DOHH2 (cell line): ENCODE results near the gene SYNPO2L.

Experiments
- CTCF ChIP-seq: fragments of 200-600 bp; sonication (generic); IDR thresholded peaks from one replicate; pipeline ENCODE4 v1.5.1; 2014; ENCODE audit warnings: antibody characterized with exemption, mild to moderate bottlenecking, low read depth, low read length; ENCODE audit not compliant: poor library complexity, severe bottlenecking
- EZH2phosphoT487 ChIP-seq: fragments of 200-600 bp; sonication (generic); IDR thresholded peaks from 2 replicates; pipeline ENCODE4 v1.6.1; 2017; ENCODE audit warnings: borderline replicate concordance, mild to moderate bottlenecking, antibody characterized with exemption, low read length, moderate library complexity, mixed read lengths

GRCh38 chr10:73649876-73650536, 5.8 kb downstream of the SYNPO2L start:
- no peak for TF ChIP-seq CTCF
- no peak for TF ChIP-seq EZH2phosphoT487
